Measurements from ENCODE around the gene STK32A.

Gene STK32A

GRCh38 chr5:147234825-147235635 lies at the start of gene STK32A:
STK32A (plus strand) TSS chr5:147235026; CDS start chr5:147239635, 4,609 bp downstream.
- Histone ChIP-seq H3K4me1 (no peaks in the 10 kb centered on the region), H3K9ac (no peak within 1 kb of the TSS), H3K9me3 (ENCODE audit: control insufficient read depth, low read length) (no peaks in the 10 kb centered on the region), H3K4me3 (ENCODE audit: low read depth, low read length) (peak within 1 kb of the TSS; percentile 12), H3K27ac (no peak within 1 kb of the TSS), H2AFZ (peak within 1 kb of the TSS; percentile 40), H3K36me3 (ENCODE audit: control insufficient read depth, insufficient read depth, low read length) (no peaks in the 10 kb centered on the region), H3K27me3 (ENCODE audit: control insufficient read depth, insufficient read depth, low read length) (no peaks in the 10 kb centered on the region), H3K79me2 (no peaks in the 10 kb centered on the region), H3K4me2 (ENCODE audit: low read length) (peak within 1 kb of the TSS; percentile 61)
- TF ChIP-seq CTCF (IDR thresholded peaks at IDR 0.05), result no peak

GRCh38 chr5:147187099-147187540 lies 47.7 kb upstream of the STK32A start:
- no peaks in the 10 kb centered on the region for H3K27me3 ChIP-seq (ENCODE audit: control insufficient read depth, insufficient read depth, low read length)
- H3K4me3 ChIP-seq (ENCODE audit: low read depth, low read length), result no peak overlapping the region
- no peaks in the 10 kb centered on the region for H3K9me3 ChIP-seq (ENCODE audit: control insufficient read depth, low read length)
- no peak overlapping the region for H3K27ac ChIP-seq
- TF ChIP-seq CTCF (IDR thresholded peaks at IDR 0.05), result no peak
- H3K79me2 ChIP-seq, result no peaks in the 10 kb centered on the region
- H3K4me1 ChIP-seq, result no peaks in the 10 kb centered on the region
- H3K9ac ChIP-seq, result no peak overlapping the region
- H3K4me2 ChIP-seq (ENCODE audit: low read length), result no peak overlapping the region
- no peak overlapping the region for H2AFZ ChIP-seq
- no peaks in the 10 kb centered on the region for H3K36me3 ChIP-seq (ENCODE audit: control insufficient read depth, insufficient read depth, low read length)

- Histone ChIP-seq H3K4me3 (ENCODE audit: low read depth, low read length) (no peak overlapping the region), H3K27ac (no peak overlapping the region), H3K79me2 (no peaks in the 10 kb centered on the region), H2AFZ (peak overlapping the region; percentile 47), H3K27me3 (ENCODE audit: control insufficient read depth, insufficient read depth, low read length) (no peaks in the 10 kb centered on the region), H3K36me3 (ENCODE audit: control insufficient read depth, insufficient read depth, low read length) (no peaks in the 10 kb centered on the region), H3K4me2 (ENCODE audit: low read length) (no peak overlapping the region), H3K9ac (no peak overlapping the region), H3K4me1 (no peaks in the 10 kb centered on the region), H3K9me3 (ENCODE audit: control insufficient read depth, low read length) (no peaks in the 10 kb centered on the region)
- TF ChIP-seq CTCF (IDR thresholded peaks at IDR 0.05), result peak; percentile 80
Observed at GRCh38 chr5:147188200-147189108, 46.4 kb upstream of the STK32A start.

- TF ChIP-seq CTCF (IDR thresholded peaks at IDR 0.05), result no peak
- Histone ChIP-seq H3K27me3 (ENCODE audit: control insufficient read depth, insufficient read depth, low read length) (no peaks in the 10 kb centered on the region), H2AFZ (no peak overlapping the region), H3K36me3 (ENCODE audit: control insufficient read depth, insufficient read depth, low read length) (no peaks in the 10 kb centered on the region), H3K27ac (no peak overlapping the region), H3K79me2 (no peaks in the 10 kb centered on the region), H3K9ac (no peak overlapping the region), H3K4me3 (ENCODE audit: low read depth, low read length) (no peak overlapping the region), H3K4me1 (no peaks in the 10 kb centered on the region), H3K4me2 (ENCODE audit: low read length) (no peak overlapping the region), H3K9me3 (ENCODE audit: control insufficient read depth, low read length) (no peaks in the 10 kb centered on the region)
Observed at GRCh38 chr5:147189109-147189424, 45.8 kb upstream of the STK32A start.
